GM20000 (cell line): ENCODE data around the gene CFP.
A peak's percentile ranks its signal among the peaks of the same experiment; 100 is the strongest.

Source experiments
- DNase-seq: peaks from one replicate; pipeline ENCODE4 v3.0.0; 2012; ENCODE audit warnings: low spot score
- TF ChIP-seq, protein P1 (sequence below): IDR thresholded peaks from 2 replicates; pipeline ENCODE4 v1.5.1; 2012; ENCODE audit warnings: mild to moderate bottlenecking, control low read depth; ENCODE audit errors: extremely low read depth, missing control alignments

CFP gene

DNA sequence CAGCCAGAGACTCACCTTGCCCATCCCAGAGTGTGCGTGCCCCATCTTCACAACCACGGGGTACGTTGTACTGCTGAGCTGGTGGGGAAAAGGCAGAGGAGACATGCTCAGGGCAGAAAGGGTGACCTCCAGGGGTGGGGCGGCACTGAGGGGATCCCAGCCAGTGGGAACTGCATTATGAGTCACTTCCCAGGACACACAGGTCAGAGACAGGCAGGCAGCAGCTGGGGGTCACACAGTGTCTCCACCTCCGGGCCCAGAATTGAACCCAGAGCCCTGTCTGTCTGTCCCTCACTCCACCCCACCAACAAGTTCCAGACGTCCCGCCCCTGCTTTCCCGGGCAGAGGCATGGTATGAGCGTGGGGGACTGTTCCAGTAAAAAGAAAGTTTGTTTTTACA is 52.3 kb downstream of the CFP start:
- no peak for DNase-seq
- TF ChIP-seq, protein P1, sequence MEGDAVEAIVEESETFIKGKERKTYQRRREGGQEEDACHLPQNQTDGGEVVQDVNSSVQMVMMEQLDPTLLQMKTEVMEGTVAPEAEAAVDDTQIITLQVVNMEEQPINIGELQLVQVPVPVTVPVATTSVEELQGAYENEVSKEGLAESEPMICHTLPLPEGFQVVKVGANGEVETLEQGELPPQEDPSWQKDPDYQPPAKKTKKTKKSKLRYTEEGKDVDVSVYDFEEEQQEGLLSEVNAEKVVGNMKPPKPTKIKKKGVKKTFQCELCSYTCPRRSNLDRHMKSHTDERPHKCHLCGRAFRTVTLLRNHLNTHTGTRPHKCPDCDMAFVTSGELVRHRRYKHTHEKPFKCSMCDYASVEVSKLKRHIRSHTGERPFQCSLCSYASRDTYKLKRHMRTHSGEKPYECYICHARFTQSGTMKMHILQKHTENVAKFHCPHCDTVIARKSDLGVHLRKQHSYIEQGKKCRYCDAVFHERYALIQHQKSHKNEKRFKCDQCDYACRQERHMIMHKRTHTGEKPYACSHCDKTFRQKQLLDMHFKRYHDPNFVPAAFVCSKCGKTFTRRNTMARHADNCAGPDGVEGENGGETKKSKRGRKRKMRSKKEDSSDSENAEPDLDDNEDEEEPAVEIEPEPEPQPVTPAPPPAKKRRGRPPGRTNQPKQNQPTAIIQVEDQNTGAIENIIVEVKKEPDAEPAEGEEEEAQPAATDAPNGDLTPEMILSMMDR: no peak

DNA sequence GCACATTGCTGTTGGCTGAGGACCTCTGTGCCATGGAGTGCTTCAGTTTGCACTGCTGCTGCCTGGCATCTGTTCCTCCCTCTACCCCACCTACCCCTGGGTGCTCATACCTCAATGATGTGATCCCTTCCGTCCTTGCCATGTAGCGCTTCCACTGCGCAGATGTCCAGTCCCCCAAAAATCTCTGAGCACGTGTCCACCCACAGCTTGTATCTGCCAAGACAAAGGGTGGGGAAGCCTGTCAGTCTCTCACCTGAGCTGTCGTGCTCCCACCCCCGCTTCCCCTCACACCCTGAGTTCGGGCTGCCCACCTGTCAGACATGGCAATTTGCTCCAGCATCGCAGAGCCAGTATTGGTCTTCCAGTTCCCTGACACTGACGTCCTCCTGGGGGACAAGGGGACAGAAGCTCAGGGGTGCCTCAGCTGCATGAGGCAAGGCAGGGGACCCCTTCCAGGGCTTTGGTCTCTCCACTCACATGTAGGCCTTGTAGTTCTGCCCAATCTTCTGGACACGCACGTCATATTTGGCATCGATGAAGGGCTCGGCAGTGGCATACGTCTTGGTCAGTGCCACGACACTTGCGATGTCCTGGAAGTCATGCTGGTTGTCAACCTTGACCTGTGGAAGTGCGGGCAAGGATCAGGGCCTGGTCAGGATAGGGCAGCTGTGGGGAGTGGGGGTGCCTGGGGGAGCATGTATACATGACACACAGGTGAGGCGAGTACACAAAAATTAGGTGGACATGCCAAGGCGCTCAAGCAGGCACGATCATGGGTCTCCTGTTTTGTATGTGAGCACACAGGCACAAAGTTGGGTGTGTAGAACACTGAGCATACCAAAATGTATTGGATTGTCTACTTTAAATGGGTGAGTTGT is 53.5 kb downstream of the CFP start:
- no peak for DNase-seq
- TF ChIP-seq, protein P1: no peak

DNA sequence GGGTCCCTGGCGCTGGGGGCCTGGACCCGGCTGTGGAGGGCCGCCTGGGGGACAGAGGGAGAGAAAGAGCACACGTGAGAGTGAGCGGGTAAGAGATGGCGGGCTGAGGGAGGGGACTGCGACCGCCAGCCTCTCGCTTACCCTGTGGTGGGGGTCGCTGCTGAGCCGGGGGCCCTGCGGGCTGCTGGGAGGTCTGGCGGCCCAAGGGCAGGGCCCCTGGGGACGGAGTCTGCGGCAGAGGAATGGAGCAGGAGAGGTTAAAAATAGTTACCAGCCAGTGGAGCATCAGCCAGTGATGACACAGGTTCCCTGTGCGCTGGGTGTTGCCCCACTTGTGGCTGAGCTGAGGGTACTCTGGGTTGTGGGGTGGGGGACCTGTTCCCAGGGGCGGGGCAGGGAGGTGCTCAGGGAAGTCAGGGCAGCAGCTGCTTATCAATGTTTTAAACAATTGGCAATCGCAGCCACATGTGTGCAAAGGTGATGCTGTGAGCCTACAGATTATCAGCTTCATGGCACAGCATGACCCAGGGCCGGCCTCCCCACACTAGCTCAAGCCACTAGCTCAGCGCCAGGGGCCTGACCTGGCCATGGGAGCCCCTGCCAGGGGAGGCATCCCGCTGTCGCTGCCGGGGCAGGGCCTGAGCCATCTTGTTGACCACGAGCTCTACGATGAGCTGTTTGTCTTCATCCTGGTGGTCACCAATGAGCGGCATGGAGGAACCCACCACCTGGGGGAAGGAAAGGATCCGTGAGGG is 55.0 kb downstream of the CFP start:
- peak; percentile 16 for DNase-seq

DNA sequence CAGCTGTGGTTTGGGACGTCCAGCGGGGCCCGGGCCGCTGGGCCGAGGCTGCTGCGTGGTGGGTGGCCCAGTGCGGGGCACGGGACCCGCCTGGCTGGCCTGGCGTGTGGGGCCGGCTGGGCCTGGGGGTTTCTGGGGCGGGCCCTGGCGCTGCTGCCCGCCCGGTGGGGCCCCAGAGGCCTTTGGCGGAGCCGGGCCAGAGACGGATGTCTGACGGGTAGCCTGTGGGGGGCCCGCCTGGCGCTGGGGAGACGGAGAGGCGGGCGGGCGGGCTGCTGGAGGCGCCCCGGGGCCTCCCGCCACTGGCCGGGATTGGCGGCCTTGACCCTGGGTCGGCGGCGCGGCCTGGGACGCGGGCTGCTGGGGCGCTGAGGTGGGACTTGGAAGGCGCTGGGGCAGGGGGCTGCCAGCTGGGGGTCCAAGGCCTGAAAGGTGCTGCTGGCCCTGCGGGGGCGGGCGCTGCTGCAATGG is 55.6 kb downstream of the CFP start:
- TF ChIP-seq, protein P1: no peak

More for the DNA sequence above, 55.0 kb downstream of the CFP start:
- TF ChIP-seq, protein P1: no peak

DNA sequence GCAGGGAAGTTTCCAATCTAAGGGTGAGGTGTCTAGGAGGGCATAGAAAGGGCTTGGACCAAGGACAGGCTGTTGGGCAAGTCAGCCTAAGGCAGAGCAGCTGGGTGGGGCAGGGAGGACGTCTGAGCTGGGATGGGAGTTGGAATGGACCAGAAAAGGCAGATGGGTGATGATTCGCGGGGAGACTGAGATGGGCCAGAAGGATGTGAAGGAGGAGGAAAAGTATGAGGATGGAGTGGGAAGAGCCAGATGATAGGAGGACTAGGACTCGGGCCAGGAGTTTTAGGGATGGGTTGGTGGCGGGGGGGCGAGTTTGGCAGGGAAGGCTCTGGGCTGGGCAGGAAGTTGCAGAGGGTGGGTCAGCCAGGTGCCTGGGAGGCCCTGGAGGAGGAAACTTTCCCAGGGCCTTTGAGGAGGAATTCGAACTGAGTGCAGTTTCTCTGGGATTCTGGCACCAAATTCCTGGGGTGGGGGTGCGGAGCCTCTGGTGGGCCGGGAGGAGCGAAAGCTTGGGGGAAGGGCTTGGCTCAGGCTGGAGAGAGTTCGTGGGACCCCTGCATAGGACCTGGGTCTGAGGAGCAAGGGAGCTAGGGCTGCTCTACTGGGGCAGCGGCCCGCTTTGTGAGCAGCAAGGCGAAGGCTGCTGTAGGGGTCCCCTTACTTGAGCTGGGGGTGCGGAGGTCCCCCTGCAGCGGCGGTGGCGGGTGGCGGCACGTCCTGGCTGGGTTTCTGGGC is 56.2 kb downstream of the CFP start:
- no peak for DNase-seq
- TF ChIP-seq, protein P1: no peak

More for the DNA sequence above, 55.6 kb downstream of the CFP start:
- DNase-seq: peak; percentile 46
